HFFc6 (cell line): ENCODE results near the gene CDR2L. TPM values are rescaled to one million over a fixed set of nuclear protein-coding genes. Genes with fewer than 3 reads are reported as not detected.

ENCODE experiments used
- DNase-seq: peaks from one replicate; pipeline ENCODE4 v3.0.0-alpha.2; 2018
- H3K27ac Mint-ChIP-seq: 2 replicates; pipeline ENCODE4 v1.8.0; 2020; ENCODE audit warnings: mild to moderate bottlenecking, mixed read lengths
- H3K27me3 Mint-ChIP-seq: 2 replicates; pipeline ENCODE4 v1.8.0; 2021; ENCODE audit warnings: mild to moderate bottlenecking, moderate library complexity, mixed read lengths; ENCODE audit not compliant: insufficient read depth
- H3K36me3 Mint-ChIP-seq: 2 replicates; pipeline ENCODE4 v1.8.0; 2021; ENCODE audit warnings: low read depth, mixed read lengths
- H3K4me1 Mint-ChIP-seq: 2 replicates; pipeline ENCODE4 v1.8.0; 2020; ENCODE audit warnings: low read depth, mixed read lengths
- H3K4me3 Mint-ChIP-seq: 2 replicates; pipeline ENCODE4 v1.8.0; 2020; ENCODE audit warnings: mild to moderate bottlenecking, moderate library complexity, mixed read lengths
- H3K9me3 Mint-ChIP-seq: 2 replicates; pipeline ENCODE4 v1.8.0; 2020; ENCODE audit warnings: mild to moderate bottlenecking, mixed read lengths
- total RNA-seq, 6 experiments: library from RNA; stranded (reverse); fragmentation: NEBNext Ultra II Directional; extraction: Animal tissue kit (Norgen Biotek cat#: 25700); gene quantifications; 2 replicates in 1 of 6; 3 replicates in 5 of 6; pipeline ENCODE4 v1.2.3, GENCODE V29; 2021
- TF ChIP-seq, protein P1 (sequence below): fragments of 200-600 bp; sonication (generic); IDR thresholded peaks from 2 replicates; pipeline ENCODE4 v1.5.0; 2021; ENCODE audit warnings: antibody characterized with exemption, mild to moderate bottlenecking

Gene CDR2L
- total RNA-seq, 6 experiments from 2014 or later: 27.5 to 35.8 (median 30.4) TPM

DNA sequence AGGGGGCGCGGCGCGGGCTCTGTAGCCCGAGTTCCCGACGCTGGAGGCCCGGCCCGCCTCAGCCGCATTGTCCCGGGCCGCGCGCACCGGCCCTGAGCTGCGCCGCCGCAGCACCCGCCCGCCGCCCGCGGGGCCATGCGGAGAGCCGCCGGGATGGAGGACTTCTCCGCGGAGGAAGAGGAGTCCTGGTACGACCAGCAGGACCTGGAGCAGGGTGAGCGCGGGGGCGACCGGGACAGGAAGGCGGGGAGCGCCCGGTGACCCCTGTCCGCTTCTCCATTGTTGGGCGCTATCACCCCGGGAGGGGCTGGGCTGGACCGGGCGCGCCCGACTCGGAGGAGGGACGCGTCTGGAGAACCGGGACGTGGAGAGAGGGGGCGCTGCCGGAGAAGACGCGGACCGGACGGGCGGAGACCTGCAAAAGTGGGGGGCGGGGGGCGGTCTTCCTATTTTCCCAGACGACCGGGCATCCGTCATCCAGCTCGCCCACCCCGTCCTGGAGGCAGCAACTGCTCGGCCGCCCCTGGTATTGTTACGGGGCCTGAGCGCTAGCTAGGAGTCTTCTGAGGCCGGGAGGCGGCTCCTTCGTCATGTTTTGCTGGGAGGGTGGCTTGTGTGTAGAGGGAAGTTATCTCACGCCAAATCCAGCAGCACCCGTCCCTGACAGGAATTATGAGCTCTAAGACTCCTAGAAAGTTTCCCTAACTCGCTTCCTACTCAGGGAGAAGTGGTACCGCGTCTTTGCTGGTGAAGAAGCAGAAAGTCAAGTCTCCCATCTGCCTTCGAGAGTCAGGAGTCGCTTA, 678 bp downstream of the CDR2L start:
- peak; percentile 59 for DNase-seq
- TF ChIP-seq, protein P1, sequence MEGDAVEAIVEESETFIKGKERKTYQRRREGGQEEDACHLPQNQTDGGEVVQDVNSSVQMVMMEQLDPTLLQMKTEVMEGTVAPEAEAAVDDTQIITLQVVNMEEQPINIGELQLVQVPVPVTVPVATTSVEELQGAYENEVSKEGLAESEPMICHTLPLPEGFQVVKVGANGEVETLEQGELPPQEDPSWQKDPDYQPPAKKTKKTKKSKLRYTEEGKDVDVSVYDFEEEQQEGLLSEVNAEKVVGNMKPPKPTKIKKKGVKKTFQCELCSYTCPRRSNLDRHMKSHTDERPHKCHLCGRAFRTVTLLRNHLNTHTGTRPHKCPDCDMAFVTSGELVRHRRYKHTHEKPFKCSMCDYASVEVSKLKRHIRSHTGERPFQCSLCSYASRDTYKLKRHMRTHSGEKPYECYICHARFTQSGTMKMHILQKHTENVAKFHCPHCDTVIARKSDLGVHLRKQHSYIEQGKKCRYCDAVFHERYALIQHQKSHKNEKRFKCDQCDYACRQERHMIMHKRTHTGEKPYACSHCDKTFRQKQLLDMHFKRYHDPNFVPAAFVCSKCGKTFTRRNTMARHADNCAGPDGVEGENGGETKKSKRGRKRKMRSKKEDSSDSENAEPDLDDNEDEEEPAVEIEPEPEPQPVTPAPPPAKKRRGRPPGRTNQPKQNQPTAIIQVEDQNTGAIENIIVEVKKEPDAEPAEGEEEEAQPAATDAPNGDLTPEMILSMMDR: peak; percentile 65
- peaks cover 28% of the 10 kb centered on the region for H3K4me1 Mint-ChIP-seq
- H3K9me3 Mint-ChIP-seq: no peaks in the 10 kb centered on the region
- H3K27me3 Mint-ChIP-seq: no peaks in the 10 kb centered on the region; the same call in 1 of the 2 replicates
- no peaks in the 10 kb centered on the region for H3K36me3 Mint-ChIP-seq
- peak overlapping the region; percentile 96 for H3K27ac Mint-ChIP-seq
- peak overlapping the region; percentile 89 for H3K4me3 Mint-ChIP-seq

DNA sequence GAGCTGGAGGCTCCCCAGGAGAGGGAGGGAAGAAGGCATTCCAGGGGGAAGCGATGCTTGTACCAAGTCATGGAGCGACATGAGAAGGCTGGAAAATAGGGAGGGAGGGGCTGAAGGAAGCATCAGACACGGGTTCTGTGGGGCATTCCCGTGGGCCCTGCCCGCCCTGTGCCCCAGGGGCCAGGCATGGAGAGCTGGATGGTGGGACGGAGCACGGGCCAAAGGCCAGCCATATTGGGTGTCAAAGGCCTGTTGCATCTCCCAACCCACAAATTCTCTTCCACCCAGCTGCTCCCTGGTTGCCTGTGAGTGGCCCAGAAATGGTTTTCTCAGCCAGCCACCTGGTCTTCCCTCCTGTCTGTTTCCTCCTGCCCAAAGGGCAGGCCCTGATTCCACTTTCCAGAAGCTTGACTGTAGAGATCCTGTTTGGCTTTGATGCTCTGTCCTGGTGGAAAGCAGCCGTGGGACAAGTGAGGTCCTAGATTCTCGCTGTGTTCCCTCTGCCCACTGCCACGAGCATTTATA, 3.2 kb downstream of the CDR2L start:
- TF ChIP-seq, protein P1: no peak
- DNase-seq: no peak
- Mint-ChIP-seq H3K4me3 (no peak overlapping the region), H3K27ac (no peak overlapping the region), H3K36me3 (no peaks in the 10 kb centered on the region), H3K9me3 (no peaks in the 10 kb centered on the region), H3K4me1 (peaks cover 45% of the 10 kb centered on the region), H3K27me3 (no peaks in the 10 kb centered on the region; the same call in 1 of the 2 replicates)

GRCh38 chr17:74992223-74992622, 4.8 kb downstream of the CDR2L start:
- Mint-ChIP-seq H3K4me1 (peaks cover 45% of the 10 kb centered on the region), H3K27ac (peak overlapping the region; percentile 52), H3K4me3 (no peak overlapping the region), H3K9me3 (no peaks in the 10 kb centered on the region), H3K36me3 (no peaks in the 10 kb centered on the region), H3K27me3 (no peaks in the 10 kb centered on the region; the same call in 1 of the 2 replicates)
- TF ChIP-seq, protein P1: no peak
- no peak for DNase-seq

- peak overlapping the region; percentile 51 for H3K27ac Mint-ChIP-seq
- peak overlapping the region; percentile 17; the same call in 1 of the 2 replicates for H3K4me3 Mint-ChIP-seq
- DNase-seq: no peak
- no peaks in the 10 kb centered on the region for H3K9me3 Mint-ChIP-seq
- no peaks in the 10 kb centered on the region for H3K36me3 Mint-ChIP-seq
- TF ChIP-seq, protein P1: no peak
- no peaks in the 10 kb centered on the region; the same call in 1 of the 2 replicates for H3K27me3 Mint-ChIP-seq
- H3K4me1 Mint-ChIP-seq: peaks cover 35% of the 10 kb centered on the region
These were observed 7.0 kb downstream of the CDR2L start for GRCh38 chr17:74994440-74994839.

- H3K27me3 Mint-ChIP-seq: no peaks in the 10 kb centered on the region; the same call in 1 of the 2 replicates
- peaks cover 29% of the 10 kb centered on the region for H3K4me1 Mint-ChIP-seq
- no peaks in the 10 kb centered on the region for H3K36me3 Mint-ChIP-seq
- H3K27ac Mint-ChIP-seq: no peak overlapping the region
- no peaks in the 10 kb centered on the region for H3K9me3 Mint-ChIP-seq
- TF ChIP-seq, protein P1: no peak
- H3K4me3 Mint-ChIP-seq: no peak overlapping the region
- no peak for DNase-seq
These were observed 8.4 kb downstream of the CDR2L start for GRCh38 chr17:74995847-74996246.
